Mesenchymal stem cell (in vitro differentiated cells and primary cell): ENCODE results near the gene TSPAN14.

ENCODE experiments used
- DNase-seq: peaks from one replicate; pipeline ENCODE4 v3.0.0-alpha.2; 2013
- H2AFZ ChIP-seq: one replicate; pipeline ENCODE4 v1.6.1; 2013; ENCODE audit warnings: low read depth, mild to moderate bottlenecking, control low read depth, inconsistent platforms, low read length, moderate library complexity
- H2AK5ac ChIP-seq: 2 replicates; pipeline ENCODE4 v1.6.1; 2013; ENCODE audit warnings: low read length, moderate library complexity, mild to moderate bottlenecking, inconsistent platforms; ENCODE audit not compliant: severe bottlenecking
- H2BK120ac ChIP-seq: one replicate; pipeline ENCODE4 v1.6.1; 2013; ENCODE audit warnings: low read depth, mild to moderate bottlenecking, inconsistent platforms, low read length, moderate library complexity
- H2BK12ac ChIP-seq, 2 experiments: one replicate each; pipeline ENCODE4 v1.6.1; 2013; ENCODE audit warnings: inconsistent platforms in 2 of 2, low read length in 2 of 2, mild to moderate bottlenecking in 2 of 2, moderate library complexity in 2 of 2, control low read depth in 1 of 2
- H2BK15ac ChIP-seq: one replicate; pipeline ENCODE4 v1.6.1; 2013; ENCODE audit warnings: mild to moderate bottlenecking, low read depth, inconsistent platforms; ENCODE audit not compliant: poor library complexity, severe bottlenecking
- H2BK5ac ChIP-seq: 2 replicates; pipeline ENCODE4 v1.6.1; 2013; ENCODE audit warnings: low read depth, mild to moderate bottlenecking, low read length, control low read depth, inconsistent platforms; ENCODE audit not compliant: poor library complexity, severe bottlenecking
- H3K14ac ChIP-seq, 2 experiments: one replicate each; pipeline ENCODE4 v1.6.1; 2013; ENCODE audit warnings: inconsistent platforms in 2 of 2, low read length in 2 of 2, control low read depth in 1 of 2, mild to moderate bottlenecking in 1 of 2, moderate library complexity in 1 of 2
- H3K18ac ChIP-seq, 2 experiments: one replicate each; pipeline ENCODE4 v1.6.1; 2013; ENCODE audit warnings: inconsistent platforms in 2 of 2, low read length in 2 of 2, control low read depth in 1 of 2, low read depth in 1 of 2, mild to moderate bottlenecking in 1 of 2
- H3K23ac ChIP-seq, 2 experiments: one replicate each; pipeline ENCODE4 v1.6.1; 2013; ENCODE audit warnings: inconsistent platforms in 2 of 2, low read length in 2 of 2, mild to moderate bottlenecking in 2 of 2, moderate library complexity in 2 of 2, control low read depth in 1 of 2
- H3K27ac ChIP-seq: 2 replicates; pipeline ENCODE4 v1.5.1; 2013; ENCODE audit warnings: mild to moderate bottlenecking, moderate library complexity, low read length, control low read depth, inconsistent platforms; ENCODE audit not compliant: poor library complexity, severe bottlenecking
- H3K27me3 ChIP-seq, 2 experiments: 2 replicates each; pipeline versions ENCODE4 v1.6.1 to v1.7.0; 2013; ENCODE audit warnings: low read length in 2 of 2, mild to moderate bottlenecking in 2 of 2, moderate library complexity in 2 of 2, control low read depth in 1 of 2, inconsistent platforms in 1 of 2; ENCODE audit not compliant: control insufficient read depth in 1 of 2, insufficient read depth in 1 of 2
- H3K36me3 ChIP-seq, 2 experiments: 2 replicates each; pipeline versions ENCODE4 v1.6.1 to v1.7.0; 2013; ENCODE audit warnings: low read length in 2 of 2, control low read depth in 1 of 2, inconsistent platforms in 1 of 2, low read depth in 1 of 2, mild to moderate bottlenecking in 1 of 2; ENCODE audit not compliant: insufficient read depth in 2 of 2, control insufficient read depth in 1 of 2
- H3K4ac ChIP-seq, 2 experiments: one replicate each; pipeline ENCODE4 v1.6.1; 2013; ENCODE audit warnings: inconsistent platforms in 2 of 2, low read length in 2 of 2, mild to moderate bottlenecking in 2 of 2, moderate library complexity in 2 of 2, control low read depth in 1 of 2, low read depth in 1 of 2
- H3K4me1 ChIP-seq: 2 replicates; pipeline ENCODE4 v1.6.1; 2013; ENCODE audit warnings: low read depth, low read length, control low read depth; ENCODE audit not compliant: control insufficient read depth, insufficient read depth
- H3K4me2 ChIP-seq: 2 replicates; pipeline ENCODE4 v1.6.1; 2013; ENCODE audit warnings: low read length, mild to moderate bottlenecking, inconsistent platforms; ENCODE audit not compliant: poor library complexity, severe bottlenecking
- H3K4me3 ChIP-seq, 2 experiments: 2 replicates each; pipeline versions ENCODE4 v1.5.1 to v1.7.0; 2013; ENCODE audit warnings: low read length in 2 of 2, mild to moderate bottlenecking in 2 of 2, control low read depth in 1 of 2, low read depth in 1 of 2; ENCODE audit not compliant: insufficient read depth in 1 of 2
- H3K79me1 ChIP-seq: replicated peaks from 2 replicates; pipeline ENCODE4 v1.6.1; 2013; ENCODE audit warnings: mild to moderate bottlenecking, control low read depth, low read length, inconsistent platforms; ENCODE audit not compliant: poor library complexity, severe bottlenecking
- H3K9ac ChIP-seq: 2 replicates; pipeline ENCODE4 v1.7.0; 2013; ENCODE audit warnings: mild to moderate bottlenecking, low read length, moderate library complexity
- H3K9me3 ChIP-seq: 2 replicates; pipeline ENCODE4 v1.7.0; 2013; ENCODE audit warnings: mild to moderate bottlenecking, low read length; ENCODE audit not compliant: control insufficient read depth
- H4K8ac ChIP-seq: one replicate; pipeline ENCODE4 v1.6.1; 2013; ENCODE audit warnings: inconsistent platforms, mild to moderate bottlenecking, low read length, moderate library complexity
- H4K91ac ChIP-seq: one replicate; pipeline ENCODE4 v1.6.1; 2013; ENCODE audit warnings: mild to moderate bottlenecking, low read length, inconsistent platforms
- WGBS: methylation state at CpG from one replicate; pipeline ENCODE4 v1.1.7; 2013; ENCODE audit warnings: mixed read lengths; 5-methylcytosine and 5-hydroxymethylcytosine counted together

The TSPAN14 gene

DNA sequence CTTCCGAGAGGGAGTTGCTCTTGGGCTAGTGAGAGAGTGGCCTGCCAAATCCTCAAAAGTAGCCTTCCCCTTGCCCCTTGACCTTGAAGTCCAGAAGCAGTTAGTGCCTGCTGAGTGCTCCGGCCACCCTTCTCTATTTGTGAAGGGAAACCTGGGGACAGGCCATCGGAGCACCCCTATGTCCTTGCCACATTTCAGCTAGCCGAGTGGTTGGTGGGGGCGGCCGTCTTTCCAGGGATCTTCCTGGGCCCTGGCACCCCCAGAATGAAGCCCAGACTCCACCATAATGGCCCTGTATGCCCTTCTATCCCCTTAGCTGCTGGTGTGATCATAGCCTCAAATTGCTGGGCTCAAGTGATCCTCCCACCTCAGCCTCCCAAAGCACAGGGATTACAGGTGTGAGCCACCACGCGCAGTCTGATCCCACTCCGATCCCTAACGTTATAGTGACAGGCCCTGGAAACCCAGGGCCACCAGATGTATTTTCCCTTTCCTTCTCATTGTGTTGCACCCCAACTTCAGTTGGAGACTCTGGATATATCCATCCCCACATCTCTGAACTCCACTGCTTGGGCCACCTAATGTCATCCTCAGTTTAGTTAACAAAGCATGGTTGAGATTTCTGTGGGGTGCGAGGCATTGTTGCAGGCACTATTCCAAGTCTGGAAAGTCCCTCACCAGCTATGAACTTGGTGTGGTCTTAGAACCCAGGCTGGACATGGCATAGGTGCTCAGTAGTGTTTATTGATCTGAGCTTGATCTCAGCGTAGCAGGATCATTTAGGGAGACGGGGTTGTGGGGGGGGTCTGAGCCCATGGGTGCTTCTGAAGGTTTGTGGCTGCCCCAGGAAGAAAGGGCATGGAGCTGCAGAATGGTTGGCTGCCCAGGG lies 1.6 kb downstream of the TSPAN14 start:
- H4K8ac ChIP-seq: no peak overlapping the region
- H3K4me2 ChIP-seq: peak overlapping the region; percentile 75
- no peak overlapping the region for H2BK15ac ChIP-seq
- H3K23ac ChIP-seq: no peak overlapping the region
- no peak overlapping the region for H2BK120ac ChIP-seq
- 71% methylated on average over 13 of the region's 13 CpGs for WGBS
- H3K4ac ChIP-seq: peak overlapping the region; percentile 16 to 45
- peak overlapping the region; percentile 74 for H2AK5ac ChIP-seq
- no peaks in the 10 kb centered on the region for H3K27me3 ChIP-seq
- peak overlapping the region; percentile 66 for H2BK5ac ChIP-seq
- peak overlapping the region in 1 of 2 experiments; percentile 91 for H3K14ac ChIP-seq
- no peak overlapping the region for H4K91ac ChIP-seq
- peaks cover 41% of the 10 kb centered on the region for H3K4me1 ChIP-seq
- no peak for DNase-seq
- peak overlapping the region in 1 of 2 experiments; percentile 47 for H2BK12ac ChIP-seq
- H3K4me3 ChIP-seq: peak overlapping the region; percentile 88 to 98
- peak overlapping the region; percentile 93 for H3K9ac ChIP-seq
- H3K18ac ChIP-seq: peak overlapping the region; percentile 23 to 90
- H3K79me1 ChIP-seq: peaks cover 6% of the 10 kb centered on the region
- no peak overlapping the region for H2AFZ ChIP-seq
- H3K36me3 ChIP-seq: peaks cover 7 to 11% of the 10 kb centered on the region in 2 experiments
- peak overlapping the region; percentile 78 for H3K27ac ChIP-seq
- no peaks in the 10 kb centered on the region for H3K9me3 ChIP-seq

DNA sequence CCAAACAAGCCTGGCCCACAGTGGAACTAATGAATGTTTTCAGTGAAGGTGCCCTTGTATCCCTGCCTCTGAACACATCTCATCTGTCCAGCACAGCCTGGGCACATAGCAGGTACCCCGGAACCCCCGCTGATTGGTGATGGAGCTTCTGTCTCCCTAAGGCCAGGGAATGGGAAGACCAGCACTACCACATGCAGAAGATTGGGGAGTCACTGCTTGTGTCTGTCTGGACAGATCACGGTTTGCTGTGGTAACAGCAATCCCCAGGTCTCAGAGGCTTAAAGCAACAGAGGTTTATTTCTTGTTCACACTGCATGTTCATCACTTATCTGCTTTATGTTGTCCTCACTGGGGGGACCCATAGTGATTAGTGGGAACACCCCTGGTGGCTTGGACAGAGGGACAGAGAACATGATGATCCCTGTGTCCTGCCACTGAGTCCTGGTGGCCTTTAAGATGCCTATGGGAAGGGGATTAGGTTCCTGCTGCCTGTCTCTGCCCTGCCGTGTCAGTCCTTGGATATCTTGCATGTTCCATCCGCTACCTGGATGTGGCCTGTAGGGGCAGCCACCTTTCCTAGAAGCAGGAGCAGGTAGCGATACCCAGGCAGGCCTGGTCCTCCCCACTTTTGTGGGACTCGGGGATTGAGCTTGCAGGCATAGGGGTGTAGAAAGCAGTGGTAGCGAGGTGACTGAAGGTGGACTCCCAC lies 3.6 kb downstream of the TSPAN14 start:
- no peak overlapping the region for H2AFZ ChIP-seq
- H2AK5ac ChIP-seq: peak overlapping the region; percentile 21
- no peaks in the 10 kb centered on the region for H3K79me1 ChIP-seq
- no peak overlapping the region for H4K8ac ChIP-seq
- H3K27me3 ChIP-seq: no peaks in the 10 kb centered on the region
- peak overlapping the region in 1 of 2 experiments; percentile 63 for H3K4me3 ChIP-seq
- peak overlapping the region in 1 of 2 experiments; percentile 30 for H3K14ac ChIP-seq
- peaks cover 53% of the 10 kb centered on the region for H3K4me1 ChIP-seq
- no peak overlapping the region for H3K23ac ChIP-seq
- DNase-seq: no peak
- no peak overlapping the region for H3K4ac ChIP-seq
- H3K36me3 ChIP-seq: peaks cover 7 to 20% of the 10 kb centered on the region in 2 experiments
- H3K9me3 ChIP-seq: no peaks in the 10 kb centered on the region
- peak overlapping the region; percentile 70 for H3K9ac ChIP-seq
- no peak overlapping the region for H3K4me2 ChIP-seq
- no peak overlapping the region for H2BK120ac ChIP-seq
- H2BK15ac ChIP-seq: no peak overlapping the region
- H4K91ac ChIP-seq: no peak overlapping the region
- WGBS: 92% methylated on average over 8 of the region's 8 CpGs
- H3K27ac ChIP-seq: no peak overlapping the region
- H2BK5ac ChIP-seq: no peak overlapping the region
- H2BK12ac ChIP-seq: no peak overlapping the region
- H3K18ac ChIP-seq: no peak overlapping the region

DNA sequence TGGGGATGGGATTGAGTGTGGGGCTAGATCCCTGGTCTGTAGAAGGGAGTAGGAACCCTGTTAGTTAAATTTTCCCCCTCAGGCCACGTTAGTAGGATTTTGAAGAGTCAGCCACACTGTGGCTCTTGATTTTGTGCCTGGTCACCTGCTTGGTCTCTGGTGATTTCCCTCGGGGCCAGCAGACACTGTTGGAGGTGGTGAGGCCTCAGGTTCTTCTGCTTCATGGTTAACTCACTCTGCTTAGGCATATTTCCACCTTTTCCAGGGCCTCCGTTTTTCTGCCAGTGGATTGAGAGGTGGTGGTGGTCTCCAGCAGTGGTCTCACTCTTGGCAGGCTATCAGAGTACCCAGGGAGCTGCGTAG lies 4.1 kb downstream of the TSPAN14 start:
- no peak overlapping the region for H4K91ac ChIP-seq

DNA sequence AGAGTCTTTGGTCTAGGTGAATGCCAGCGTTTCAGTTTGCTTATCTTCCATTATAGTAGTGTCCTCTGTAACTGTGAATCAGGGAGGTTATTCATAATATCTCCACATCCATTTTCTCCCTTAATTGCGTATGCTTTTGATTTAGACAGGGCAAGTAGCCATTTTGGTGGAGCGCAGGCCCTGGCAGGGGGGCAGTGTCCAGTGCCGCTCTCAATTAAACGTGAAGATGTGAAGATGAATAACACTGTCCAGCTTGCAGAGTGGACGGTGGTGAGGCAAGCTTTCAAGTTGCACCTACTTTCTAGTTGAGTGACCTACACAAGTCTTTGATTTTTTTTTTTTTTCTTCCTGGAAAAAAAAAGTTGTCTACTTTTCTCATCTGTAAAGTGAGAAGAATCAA lies 4.5 kb downstream of the TSPAN14 start:
- Histone ChIP-seq H4K91ac (no peak overlapping the region), H2BK120ac (no peak overlapping the region), H2BK5ac (no peak overlapping the region), H4K8ac (no peak overlapping the region), H3K79me1 (no peaks in the 10 kb centered on the region), H3K4ac (no peak overlapping the region), H3K4me1 (peaks cover 52% of the 10 kb centered on the region), H2AFZ (no peak overlapping the region), H3K9me3 (no peaks in the 10 kb centered on the region), H3K23ac (no peak overlapping the region), H3K4me2 (no peak overlapping the region), H2AK5ac (no peak overlapping the region), H3K14ac (no peak overlapping the region), H2BK12ac (no peak overlapping the region), H2BK15ac (no peak overlapping the region), H3K36me3 (peaks cover 7 to 20% of the 10 kb centered on the region in 2 experiments), H3K4me3 (peak overlapping the region in 1 of 2 experiments; percentile 63), H3K27ac (peak overlapping the region; percentile 8), H3K9ac (peak overlapping the region; percentile 70), H3K18ac (no peak overlapping the region), H3K27me3 (no peaks in the 10 kb centered on the region)
- DNase-seq: no peak
- 85% methylated on average over 4 of the region's 6 CpGs for WGBS

More for the DNA sequence above, 4.1 kb downstream of the TSPAN14 start:
- Histone ChIP-seq H3K4me2 (no peak overlapping the region), H2BK120ac (no peak overlapping the region), H2BK15ac (no peak overlapping the region), H3K4ac (no peak overlapping the region), H2AK5ac (no peak overlapping the region), H2BK5ac (no peak overlapping the region), H3K4me3 (peak overlapping the region in 1 of 2 experiments; percentile 63), H3K27ac (peak overlapping the region; percentile 8), H3K18ac (no peak overlapping the region), H3K4me1 (peaks cover 54% of the 10 kb centered on the region), H3K27me3 (no peaks in the 10 kb centered on the region), H3K36me3 (peaks cover 7 to 20% of the 10 kb centered on the region in 2 experiments), H3K79me1 (no peaks in the 10 kb centered on the region), H4K8ac (no peak overlapping the region), H2AFZ (no peak overlapping the region), H3K14ac (no peak overlapping the region), H3K9me3 (no peaks in the 10 kb centered on the region), H3K23ac (no peak overlapping the region), H2BK12ac (no peak overlapping the region), H3K9ac (peak overlapping the region; percentile 70)
- WGBS: 80% methylated on average over 3 of the region's 4 CpGs
- DNase-seq: no peak
